ENCODE data around the gene CTSW.

The CTSW gene

GRCh38 chr11:65900125-65900898 is 20.7 kb downstream of the CTSW start, which contains the start of gene FOSL1:
FOSL1 (minus strand) TSS chr11:65900388; CDS start chr11:65900339, 49 bp downstream.
- Histone ChIP-seq H3K36me3 (ENCODE audit: insufficient read depth, low read length) (no peaks in the 10 kb centered on the region), H2AFZ (ENCODE audit: low read depth, low read length) (peak within 1 kb of the TSS; percentile 59), H3K4me1 (ENCODE audit: insufficient read depth, low read length) (peaks cover 13% of the 10 kb centered on the region), H3K27me3 (ENCODE audit: insufficient read depth, low read length) (peaks cover 21% of the 10 kb centered on the region), H3K9me3 (ENCODE audit: low read length) (no peaks in the 10 kb centered on the region), H3K4me3 (ENCODE audit: low read length) (peak within 1 kb of the TSS; percentile 37)

GRCh38 chr11:65900899-65901180 is 21.2 kb downstream of the CTSW start:
- peaks cover 21% of the 10 kb centered on the region for H3K27me3 ChIP-seq (ENCODE audit: insufficient read depth, low read length)
- H3K36me3 ChIP-seq (ENCODE audit: insufficient read depth, low read length) = no peaks in the 10 kb centered on the region
- no peaks in the 10 kb centered on the region for H3K9me3 ChIP-seq (ENCODE audit: low read length)
- H3K4me3 ChIP-seq (ENCODE audit: low read length) = no peak overlapping the region
- no peak overlapping the region for H2AFZ ChIP-seq (ENCODE audit: low read depth, low read length)
- peaks cover 13% of the 10 kb centered on the region for H3K4me1 ChIP-seq (ENCODE audit: insufficient read depth, low read length)

- H3K9me3 ChIP-seq (ENCODE audit: low read length) = no peaks in the 10 kb centered on the region
- H3K27me3 ChIP-seq (ENCODE audit: insufficient read depth, low read length) = peaks cover 21% of the 10 kb centered on the region
- no peaks in the 10 kb centered on the region for H3K36me3 ChIP-seq (ENCODE audit: insufficient read depth, low read length)
- H3K4me3 ChIP-seq (ENCODE audit: low read length) = no peak overlapping the region
- H2AFZ ChIP-seq (ENCODE audit: low read depth, low read length) = no peak overlapping the region
- peaks cover 13% of the 10 kb centered on the region for H3K4me1 ChIP-seq (ENCODE audit: insufficient read depth, low read length)
Observed at GRCh38 chr11:65903068-65903481, 23.4 kb downstream of the CTSW start.

- no peaks in the 10 kb centered on the region for H3K36me3 ChIP-seq (ENCODE audit: insufficient read depth, low read length)
- peaks cover 13% of the 10 kb centered on the region for H3K4me1 ChIP-seq (ENCODE audit: insufficient read depth, low read length)
- peaks cover 21% of the 10 kb centered on the region for H3K27me3 ChIP-seq (ENCODE audit: insufficient read depth, low read length)
- no peak overlapping the region for H3K4me3 ChIP-seq (ENCODE audit: low read length)
- no peak overlapping the region for H2AFZ ChIP-seq (ENCODE audit: low read depth, low read length)
- H3K9me3 ChIP-seq (ENCODE audit: low read length) = no peaks in the 10 kb centered on the region
Observed at GRCh38 chr11:65903715-65904114, 24.1 kb downstream of the CTSW start.

- no peaks in the 10 kb centered on the region for H3K9me3 ChIP-seq (ENCODE audit: low read length)
- peaks cover 13% of the 10 kb centered on the region for H3K4me1 ChIP-seq (ENCODE audit: insufficient read depth, low read length)
- H2AFZ ChIP-seq (ENCODE audit: low read depth, low read length) = no peak overlapping the region
- H3K4me3 ChIP-seq (ENCODE audit: low read length) = no peak overlapping the region
- H3K36me3 ChIP-seq (ENCODE audit: insufficient read depth, low read length) = no peaks in the 10 kb centered on the region
- H3K27me3 ChIP-seq (ENCODE audit: insufficient read depth, low read length) = peaks cover 7% of the 10 kb centered on the region
Observed at GRCh38 chr11:65906602-65907001, 27.0 kb downstream of the CTSW start.

GRCh38 chr11:65907878-65908277 is 28.2 kb downstream of the CTSW start:
- Histone ChIP-seq H3K36me3 (ENCODE audit: insufficient read depth, low read length) (no peaks in the 10 kb centered on the region), H3K4me3 (ENCODE audit: low read length) (no peak overlapping the region), H2AFZ (ENCODE audit: low read depth, low read length) (no peak overlapping the region), H3K9me3 (ENCODE audit: low read length) (no peaks in the 10 kb centered on the region), H3K4me1 (ENCODE audit: insufficient read depth, low read length) (peaks cover 6% of the 10 kb centered on the region), H3K27me3 (ENCODE audit: insufficient read depth, low read length) (no peaks in the 10 kb centered on the region)

GRCh38 chr11:65911682-65912568 is 32.3 kb downstream of the CTSW start:
- Histone ChIP-seq H3K4me1 (ENCODE audit: insufficient read depth, low read length) (no peaks in the 10 kb centered on the region), H3K27me3 (ENCODE audit: insufficient read depth, low read length) (no peaks in the 10 kb centered on the region)

GRCh38 chr11:65912845-65913244 is 33.2 kb downstream of the CTSW start:
- no peak overlapping the region for H3K4me3 ChIP-seq (ENCODE audit: low read length)
- H3K27me3 ChIP-seq (ENCODE audit: insufficient read depth, low read length) = no peaks in the 10 kb centered on the region
- H3K36me3 ChIP-seq (ENCODE audit: insufficient read depth, low read length) = peaks cover 4% of the 10 kb centered on the region
- H3K9me3 ChIP-seq (ENCODE audit: low read length) = no peaks in the 10 kb centered on the region
- no peak overlapping the region for H2AFZ ChIP-seq (ENCODE audit: low read depth, low read length)
- peaks cover 6% of the 10 kb centered on the region for H3K4me1 ChIP-seq (ENCODE audit: insufficient read depth, low read length)

More at GRCh38 chr11:65911682-65912568, 32.3 kb downstream of the CTSW start:
- Histone ChIP-seq H3K9me3 (ENCODE audit: low read length) (no peaks in the 10 kb centered on the region), H2AFZ (ENCODE audit: low read depth, low read length) (peak overlapping the region; percentile 33), H3K4me3 (ENCODE audit: low read length) (no peak overlapping the region), H3K36me3 (ENCODE audit: insufficient read depth, low read length) (no peaks in the 10 kb centered on the region)

- Histone ChIP-seq H3K4me1 (ENCODE audit: insufficient read depth, low read length) (peaks cover 16% of the 10 kb centered on the region), H3K36me3 (ENCODE audit: insufficient read depth, low read length) (peaks cover 4% of the 10 kb centered on the region), H3K9me3 (ENCODE audit: low read length) (no peaks in the 10 kb centered on the region), H3K4me3 (ENCODE audit: low read length) (no peak overlapping the region), H3K27me3 (ENCODE audit: insufficient read depth, low read length) (no peaks in the 10 kb centered on the region), H2AFZ (ENCODE audit: low read depth, low read length) (no peak overlapping the region)
Observed at GRCh38 chr11:65915101-65915820, 35.6 kb downstream of the CTSW start.

- H2AFZ ChIP-seq (ENCODE audit: low read depth, low read length) = no peak overlapping the region
- H3K36me3 ChIP-seq (ENCODE audit: insufficient read depth, low read length) = peaks cover 4% of the 10 kb centered on the region
- H3K27me3 ChIP-seq (ENCODE audit: insufficient read depth, low read length) = no peaks in the 10 kb centered on the region
- peaks cover 22% of the 10 kb centered on the region for H3K4me1 ChIP-seq (ENCODE audit: insufficient read depth, low read length)
- no peaks in the 10 kb centered on the region for H3K9me3 ChIP-seq (ENCODE audit: low read length)
- H3K4me3 ChIP-seq (ENCODE audit: low read length) = no peak overlapping the region
Observed at GRCh38 chr11:65915821-65916251, 36.2 kb downstream of the CTSW start.

- Histone ChIP-seq H3K4me1 (ENCODE audit: insufficient read depth, low read length) (peaks cover 23% of the 10 kb centered on the region), H3K36me3 (ENCODE audit: insufficient read depth, low read length) (peaks cover 6% of the 10 kb centered on the region), H3K4me3 (ENCODE audit: low read length) (no peak overlapping the region), H3K27me3 (ENCODE audit: insufficient read depth, low read length) (no peaks in the 10 kb centered on the region), H3K9me3 (ENCODE audit: low read length) (no peaks in the 10 kb centered on the region), H2AFZ (ENCODE audit: low read depth, low read length) (no peak overlapping the region)
Observed at GRCh38 chr11:65916391-65916790, 36.8 kb downstream of the CTSW start.

GRCh38 chr11:65917077-65917433 is 37.4 kb downstream of the CTSW start:
- no peaks in the 10 kb centered on the region for H3K27me3 ChIP-seq (ENCODE audit: insufficient read depth, low read length)
- H3K9me3 ChIP-seq (ENCODE audit: low read length) = no peaks in the 10 kb centered on the region
- H3K4me3 ChIP-seq (ENCODE audit: low read length) = no peak overlapping the region
- H2AFZ ChIP-seq (ENCODE audit: low read depth, low read length) = no peak overlapping the region
- H3K4me1 ChIP-seq (ENCODE audit: insufficient read depth, low read length) = peaks cover 23% of the 10 kb centered on the region
- peaks cover 9% of the 10 kb centered on the region for H3K36me3 ChIP-seq (ENCODE audit: insufficient read depth, low read length)

Measured in neuron (in vitro differentiated cells).